Heart left ventricle (tissue), 13 donors: ENCODE measurements around the gene PTPRK.

Experiments used
- CTCF ChIP-seq, 12 donors: fragments of 200-600 bp; sonication (generic) in 4 of 12; IDR thresholded peaks; one replicate each; pipeline versions ENCODE4 v1.5.0 to v1.8.0; 2018 to 2022; ENCODE audit warnings: antibody characterized with exemption in 12 of 12, mild to moderate bottlenecking in 5 of 12
- POLR2A ChIP-seq, 2 donors: fragments of 450-650 bp; IDR thresholded peaks; one replicate each; pipeline ENCODE4 v1.6.1; 2017; ENCODE audit warnings: antibody characterized with exemption in 2 of 2, mild to moderate bottlenecking in 2 of 2, moderate library complexity in 2 of 2
- donor health status: ischemic (EF 13 %, LVEDD 7.1; RV severe dilation, severe dysfunction).
- donor health status: DM: no; HTN: yes; CAD: no.
- donor health status: DM: no; HTN: no; CAD: no.
- donor health status: ischemic (EF 25% LVEDD 6.9; RV normal size, moderate dysfunction).
- donor health status: ischemic (EF 25% LVEDD 5.7; RV mildly dilated, moderate dysfunction).
- donor health status: ischemic (EF 35%, LVEDD 5.7; RV mildly dilated, moderate dysfunction).
- donor health status: nonischemic (EF 11% LVEDD 7.7; RV severe dilation, severe dysfunction).
- donor health status: DM: yes; HTN: yes; CAD: no.
- donor health status: PGD.
- donor health status: ischemic (EF 29% LVEDD 5.4; RV normal size, mild dysfunction).
- donor health status: nonischemic (EF 23%, LVEDD 6.1; RV moderate dilation, normal function).

- no peak for TF ChIP-seq POLR2A (IDR thresholded peaks at IDR 0.05)
- TF ChIP-seq CTCF (IDR thresholded peaks at IDR 0.05) = no peak
Measured at GRCh38 chr6:128047989-128048388, 472.4 kb downstream of the PTPRK start.
